Activated T-cell treated with anti-CD3 and anti-CD28 coated beads, Interleukin-2, amount 50 U/mL, for 1 hour (primary cell): Measurements from ENCODE around the gene INSYN1.
"Not testable (repeated sequence)": the region's sequence is repeated elsewhere in the genome, so short reads cannot be mapped to it uniquely, and the experiment has no call there.

Experiments used
- DNase-seq: peaks from one replicate; pipeline ENCODE4 v3.0.0-alpha.2; 2020

Gene INSYN1

DNA sequence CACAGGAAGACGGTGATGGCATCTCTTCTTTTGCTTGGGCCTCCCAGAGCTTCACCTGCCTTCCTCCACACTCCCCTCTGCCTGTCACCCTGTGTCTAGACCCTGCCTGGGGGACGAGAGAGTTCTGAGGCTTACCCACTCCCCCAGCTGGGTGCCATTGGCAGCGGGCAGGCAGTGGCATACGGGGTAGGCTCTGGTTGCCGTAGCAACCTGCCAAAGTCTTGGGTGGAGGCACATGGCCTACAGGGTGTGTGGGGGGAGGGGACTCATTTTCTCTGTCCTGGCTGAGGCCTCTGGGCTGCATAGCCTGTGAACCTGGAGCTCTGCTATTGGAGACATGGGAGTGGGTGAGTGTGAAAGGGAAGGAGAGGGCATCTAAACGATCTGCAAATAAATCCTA lies 4.4 kb downstream of the INSYN1 start:
- no peak for DNase-seq

DNA sequence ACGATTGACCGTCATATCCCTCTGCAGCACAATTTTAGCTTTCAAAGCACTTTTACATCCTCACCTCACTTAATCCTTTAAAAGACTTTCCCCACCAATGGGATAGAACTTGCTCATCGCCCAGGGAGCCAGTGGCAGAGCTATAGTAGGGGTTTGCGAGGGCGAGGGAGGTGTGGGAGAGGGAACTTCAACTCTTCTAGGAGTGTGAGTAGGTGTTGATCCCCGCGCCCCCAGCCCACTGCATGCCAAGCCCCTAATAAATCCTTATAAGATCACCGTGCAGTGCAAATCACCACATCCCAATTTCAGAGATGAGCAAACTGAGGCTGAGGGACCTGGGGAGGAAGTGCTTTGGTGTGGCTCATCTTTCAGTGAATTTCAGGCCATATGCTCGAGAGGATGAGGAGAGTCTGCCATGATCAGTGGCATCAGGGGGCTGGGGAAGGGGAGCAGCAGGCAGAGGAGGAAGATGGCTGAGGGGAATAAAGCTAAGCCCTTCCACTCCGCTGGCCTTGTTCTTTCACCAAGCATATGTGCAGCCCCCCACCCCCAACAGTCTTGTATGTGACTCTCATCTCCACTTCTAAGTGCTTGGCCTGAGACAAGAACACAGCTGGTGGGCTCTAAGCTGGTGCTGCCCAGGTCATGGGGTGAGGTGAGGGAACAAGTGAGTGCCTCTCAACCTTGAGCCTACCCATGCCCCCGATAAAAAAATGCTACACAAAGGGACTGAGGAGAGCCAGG lies 5.1 kb downstream of the INSYN1 start:
- DNase-seq: no peak

GRCh38 chr15:73746883-73747282 lies 6.3 kb downstream of the INSYN1 start:
- DNase-seq: no peak

- DNase-seq: no peak
Observed at GRCh38 chr15:73746261-73746660, 6.9 kb downstream of the INSYN1 start.

DNA sequence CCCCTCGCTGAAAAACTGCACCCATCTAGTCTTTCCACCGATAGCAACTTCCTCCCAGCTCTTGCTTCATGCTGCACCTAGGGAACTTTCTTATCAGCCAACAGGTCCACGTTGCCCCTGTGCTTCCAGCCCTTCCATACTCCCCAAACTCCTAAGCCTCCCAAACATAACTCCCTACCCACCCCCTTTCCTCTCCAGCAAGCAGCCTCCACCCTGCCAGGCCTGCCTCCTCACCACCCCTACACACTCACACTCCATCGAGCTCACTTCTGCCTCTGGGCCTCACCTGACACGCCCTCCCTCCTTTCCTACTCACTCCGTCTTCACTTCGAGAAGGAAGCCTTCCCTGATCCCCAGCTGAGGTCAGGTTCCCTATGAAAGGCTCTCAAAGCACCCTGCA lies 8.1 kb downstream of the INSYN1 start:
- no peak for DNase-seq

DNA sequence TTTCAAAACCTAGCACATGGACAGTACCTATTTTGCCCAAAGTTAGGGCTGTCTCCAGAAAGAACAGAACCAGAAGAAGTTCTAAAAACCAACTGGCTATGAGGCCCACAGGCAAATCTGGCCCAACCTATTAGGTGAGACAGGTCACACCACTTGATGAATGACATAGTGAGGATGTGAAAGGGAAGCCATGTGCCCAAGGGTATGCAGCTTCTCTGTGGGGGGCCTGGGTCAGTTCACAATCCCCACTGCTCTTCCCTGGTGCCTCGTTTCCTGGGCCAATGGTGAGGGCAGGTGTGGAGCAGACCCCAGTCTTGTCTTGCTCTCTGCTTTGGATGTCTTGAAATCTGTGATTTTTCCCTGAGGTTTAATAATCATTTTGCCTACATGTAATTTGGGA lies 8.9 kb downstream of the INSYN1 start:
- DNase-seq: no peak

DNA sequence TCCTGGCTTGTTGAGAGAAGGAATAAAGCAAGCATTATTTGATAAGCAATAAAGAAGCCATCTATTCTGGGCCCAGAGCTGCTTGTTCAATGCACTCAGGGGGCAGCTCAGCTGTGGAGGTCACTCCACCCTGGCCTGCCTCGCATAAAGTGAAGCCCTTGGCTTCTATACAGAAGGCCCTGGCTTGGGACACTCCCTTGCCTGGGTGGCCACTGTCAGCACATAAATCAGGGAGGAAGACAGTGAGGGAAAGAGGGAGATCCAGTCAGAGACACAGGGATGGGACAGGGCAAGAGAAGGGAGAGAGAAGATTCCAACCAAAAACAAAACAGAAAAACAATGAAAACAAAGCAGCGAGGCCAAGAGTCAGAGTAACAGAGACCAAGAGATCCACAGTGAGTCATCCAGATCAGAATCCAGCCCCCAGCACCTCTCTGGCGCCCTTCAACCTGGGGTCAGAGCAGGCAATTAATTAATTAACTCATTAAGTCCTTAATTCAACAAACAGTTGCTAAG lies 11.8 kb downstream of the INSYN1 start:
- no peak for DNase-seq

DNA sequence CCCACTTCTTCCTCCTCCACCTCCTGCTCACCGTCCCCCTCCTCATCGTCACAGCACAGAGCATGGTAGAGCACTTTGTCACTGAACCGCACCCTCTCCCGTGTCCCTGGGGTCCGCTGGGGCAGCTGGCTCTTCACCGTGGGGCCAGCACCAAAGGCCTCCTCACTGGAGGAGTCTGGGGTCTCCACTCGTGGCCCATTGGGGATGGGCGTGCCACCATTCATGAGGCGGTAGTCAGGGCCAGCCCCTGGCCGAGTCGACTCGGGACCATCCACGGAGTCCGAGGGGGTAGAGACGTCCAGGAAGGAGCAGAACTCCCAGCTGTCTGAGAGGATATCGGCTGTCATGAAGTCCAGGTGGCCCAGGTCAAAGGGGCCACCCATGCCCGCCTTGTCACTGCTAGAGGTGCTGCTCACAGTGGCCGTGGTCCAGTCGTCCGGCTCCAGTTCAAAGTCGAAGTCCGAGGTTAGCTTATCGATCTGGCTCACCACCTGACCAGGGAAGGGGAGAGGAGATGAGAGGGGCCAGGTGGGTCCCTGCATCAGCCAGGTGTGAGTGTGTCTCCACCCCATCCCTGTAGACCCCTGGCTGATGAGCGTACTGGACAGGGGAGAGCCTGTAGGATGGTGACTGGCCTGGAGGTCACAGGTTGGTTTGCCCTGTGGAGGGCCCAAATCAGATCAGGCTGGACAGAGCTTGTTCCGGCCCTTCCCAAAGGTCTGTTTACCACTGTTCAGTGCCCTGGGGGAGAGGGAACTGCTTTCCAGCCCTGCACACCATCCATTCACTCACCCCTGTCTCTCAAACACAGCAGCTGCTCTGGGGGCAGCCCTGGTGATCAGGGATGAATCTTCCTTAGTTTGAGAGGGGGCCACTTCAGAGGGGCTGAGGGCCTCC lies 12.8 kb downstream of the INSYN1 start:
- DNase-seq: no peak

DNA sequence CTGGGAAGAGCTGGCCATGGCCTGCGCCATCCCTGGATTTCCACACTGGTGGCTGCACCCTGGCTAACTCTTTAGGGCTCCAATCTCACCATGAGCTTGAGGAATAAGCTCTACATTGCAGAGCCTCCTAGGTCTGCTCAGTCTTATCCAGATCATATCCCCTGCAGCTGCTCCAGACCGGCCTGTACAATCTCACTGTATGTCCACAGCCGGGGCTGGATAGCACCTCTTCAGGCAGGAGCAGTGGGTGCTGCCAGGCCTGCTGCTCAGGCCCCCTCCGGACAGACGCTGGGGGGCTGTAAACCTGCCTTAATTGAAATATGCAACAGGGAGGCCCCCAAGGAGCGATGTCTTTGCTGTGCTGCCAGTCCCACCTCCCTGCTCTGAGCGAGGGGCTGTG lies 15.6 kb downstream of the INSYN1 start:
- DNase-seq: no peak

GRCh38 chr15:73732930-73733329 lies 20.2 kb downstream of the INSYN1 start:
- no peak for DNase-seq

GRCh38 chr15:73732051-73732450 lies 21.1 kb downstream of the INSYN1 start:
- DNase-seq: not testable (repeated sequence)

DNA sequence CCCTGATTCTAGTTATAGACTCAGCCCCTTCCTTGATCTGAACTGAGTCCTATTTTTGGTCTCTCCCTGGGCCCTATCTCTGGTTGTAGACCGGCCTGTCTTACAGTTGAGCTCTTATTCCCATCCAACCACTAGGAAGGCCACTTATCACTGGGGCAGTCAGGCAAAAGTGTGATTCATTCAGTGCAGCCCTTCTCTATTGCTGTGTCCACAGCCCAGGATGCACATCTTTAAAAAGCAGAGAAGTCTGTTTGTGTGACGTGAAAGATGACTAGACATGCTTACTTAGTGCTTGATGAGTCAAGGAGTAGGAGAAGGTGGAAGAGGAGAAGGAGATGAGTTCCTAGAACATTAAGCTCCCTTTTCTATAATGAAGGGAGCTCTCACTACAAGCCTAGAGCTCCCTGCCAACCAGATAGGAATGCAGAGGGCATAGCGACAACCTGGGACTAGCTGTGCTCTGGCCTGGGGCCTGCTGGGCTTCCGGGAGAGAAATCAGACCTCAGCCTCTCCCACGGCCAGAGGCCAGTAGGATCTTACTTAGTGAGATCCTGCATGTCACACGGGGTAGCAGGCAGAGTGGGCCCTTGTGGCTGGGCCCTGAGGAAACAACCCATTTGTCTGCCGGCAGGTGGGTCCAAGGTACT lies 25.7 kb downstream of the INSYN1 start:
- no peak for DNase-seq

DNA sequence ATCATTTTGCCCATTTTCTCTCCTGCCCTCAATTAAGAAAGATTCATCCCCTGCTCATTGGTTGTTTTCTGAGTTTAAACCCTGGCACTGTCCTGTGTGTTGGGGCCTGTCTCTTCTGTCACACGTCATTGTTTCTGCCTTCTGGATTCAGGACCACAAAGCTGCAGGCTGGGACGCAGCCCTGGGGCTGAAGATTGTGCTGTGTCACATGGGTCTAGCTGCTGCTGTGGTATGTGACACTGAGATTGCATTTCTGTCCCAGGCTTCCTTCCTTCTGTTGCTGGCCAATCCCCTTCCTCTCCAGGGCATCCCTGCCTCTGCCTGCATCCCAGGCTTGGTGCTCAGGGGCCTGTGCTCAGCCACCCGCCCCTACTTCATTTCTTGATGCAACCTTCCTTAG lies 28.9 kb downstream of the INSYN1 start:
- no peak for DNase-seq

DNA sequence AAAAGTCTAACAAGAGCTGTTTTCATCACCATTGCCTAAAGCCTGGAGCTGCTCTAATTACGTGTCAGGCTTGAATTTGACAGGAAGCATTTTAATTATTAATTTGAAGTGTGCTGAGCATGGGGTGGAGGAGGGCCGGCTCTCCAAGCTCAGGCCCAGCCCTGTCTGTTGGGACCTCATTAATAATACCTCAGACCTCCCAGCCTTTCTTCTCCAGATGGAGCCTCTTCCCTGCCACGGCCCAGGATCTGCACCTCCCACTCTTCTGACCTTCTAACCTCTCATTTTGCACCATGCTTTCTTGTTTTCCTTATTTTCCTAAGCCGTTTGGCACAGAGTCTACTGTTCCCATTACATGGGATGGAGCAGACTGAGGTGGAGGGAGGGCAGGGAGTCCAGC lies 30.0 kb downstream of the INSYN1 start:
- no peak for DNase-seq

GRCh38 chr15:73722425-73722824 lies 30.7 kb downstream of the INSYN1 start:
- no peak for DNase-seq

DNA sequence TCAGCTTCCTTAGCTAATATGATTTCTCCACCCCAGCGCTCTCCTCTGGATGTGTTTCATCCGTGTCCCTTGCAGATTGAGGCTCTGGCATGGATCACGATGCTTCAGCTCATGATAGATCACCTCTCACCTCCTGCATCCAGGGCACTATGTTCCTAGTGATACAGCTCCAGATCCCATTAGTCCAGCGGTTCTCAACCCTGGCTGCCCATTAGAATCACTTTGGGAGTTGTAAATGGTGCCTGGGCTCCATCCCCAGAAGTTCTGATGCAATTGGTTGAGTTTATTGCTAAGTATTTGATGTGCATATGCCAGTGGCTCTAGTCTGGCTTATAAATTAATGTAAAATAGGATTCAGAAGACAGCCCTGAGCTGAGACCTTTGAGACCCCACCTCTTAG lies 34.5 kb downstream of the INSYN1 start:
- DNase-seq: no peak

GRCh38 chr15:73717802-73718201 lies 35.3 kb downstream of the INSYN1 start:
- DNase-seq: no peak

GRCh38 chr15:73717206-73717605 lies 35.9 kb downstream of the INSYN1 start:
- DNase-seq: no peak

DNA sequence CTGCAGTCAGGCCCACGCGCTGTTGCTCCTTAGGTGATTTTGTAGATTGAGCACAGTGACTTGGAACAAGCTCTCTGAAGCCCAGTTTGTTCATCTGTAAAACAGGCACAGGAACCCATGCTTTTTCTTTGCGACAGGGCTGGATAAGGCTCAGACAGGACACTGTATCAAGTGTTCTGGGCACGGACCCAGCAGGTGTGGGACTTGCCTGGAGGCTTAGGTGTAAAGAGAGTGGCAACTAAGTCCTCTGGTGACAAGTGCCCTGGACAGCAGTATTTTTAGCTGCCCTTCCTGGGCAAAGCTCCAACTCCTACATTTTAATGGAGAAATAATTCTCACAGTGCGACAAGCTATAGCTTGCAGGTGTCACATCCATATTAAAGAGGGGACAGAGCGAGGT lies 36.7 kb downstream of the INSYN1 start:
- DNase-seq: no peak

DNA sequence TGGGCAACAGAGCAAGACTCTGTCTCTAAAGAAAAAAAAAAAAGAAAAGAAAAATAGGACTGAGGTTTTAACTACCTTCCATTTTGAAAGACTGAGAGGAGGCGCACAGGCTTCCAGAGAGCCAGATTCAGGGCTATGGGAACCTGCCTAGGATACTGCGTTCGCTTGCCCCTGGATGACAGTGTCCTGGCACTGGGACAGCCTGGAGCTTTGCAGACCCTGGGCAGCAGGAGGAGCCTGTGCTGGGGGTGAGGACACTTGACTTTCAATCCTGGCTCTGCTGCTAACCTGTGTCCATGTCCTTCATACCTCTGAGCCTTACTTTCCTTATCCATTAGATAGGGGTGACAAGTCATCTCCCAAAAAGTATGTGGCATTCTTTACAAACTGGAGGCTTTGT lies 37.7 kb downstream of the INSYN1 start:
- DNase-seq: no peak

DNA sequence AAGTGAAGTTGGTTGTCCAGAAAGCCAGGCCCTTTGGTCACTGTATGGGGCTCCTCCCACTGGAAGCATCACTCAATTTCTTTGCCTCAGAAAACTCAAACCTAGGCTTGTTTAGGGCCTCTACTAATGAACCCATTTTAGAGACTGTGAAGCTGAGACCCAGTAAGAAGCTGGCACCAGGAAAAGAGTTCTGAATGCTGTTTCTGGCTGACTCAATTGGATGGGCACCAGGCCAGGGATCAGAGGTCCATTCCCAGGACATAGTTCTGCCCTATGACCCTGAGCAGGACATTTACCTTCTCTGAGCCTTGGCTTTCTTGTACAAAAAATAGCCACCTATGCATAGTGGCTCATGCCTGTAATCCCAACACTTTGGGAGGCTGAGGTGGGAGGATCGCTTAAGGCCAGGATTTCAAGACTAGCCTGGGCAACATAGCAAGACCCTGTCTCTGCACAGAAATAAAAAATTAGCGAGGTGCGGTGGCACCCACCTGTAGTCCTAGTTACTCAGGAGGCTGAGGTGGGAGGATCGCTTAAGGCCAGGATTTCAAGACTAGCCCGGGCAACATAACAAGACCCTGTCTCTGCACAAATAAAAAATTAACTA lies 38.4 kb downstream of the INSYN1 start:
- DNase-seq: no peak

DNA sequence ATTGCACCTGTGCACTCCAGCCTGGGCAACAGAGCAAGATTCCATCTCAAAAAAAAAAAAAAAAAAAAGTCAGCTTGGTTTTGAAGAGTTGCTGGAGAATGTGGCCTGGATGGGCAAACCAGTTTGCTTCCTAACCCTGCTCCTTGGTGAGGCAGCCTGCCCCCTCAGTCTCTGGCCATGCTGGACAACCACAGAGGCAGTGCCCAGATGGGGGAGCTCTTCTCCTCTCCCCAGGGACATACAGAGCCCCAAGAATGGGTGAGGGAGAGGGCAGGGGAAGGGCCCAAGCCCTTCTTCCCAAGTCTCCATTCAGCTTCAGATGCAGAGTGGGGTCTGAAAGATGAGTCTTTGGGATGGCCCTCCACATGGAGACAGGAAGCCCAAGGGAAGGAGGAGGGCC lies 41.0 kb downstream of the INSYN1 start:
- no peak for DNase-seq

GRCh38 chr15:73711526-73711925 lies 41.6 kb downstream of the INSYN1 start:
- no peak for DNase-seq
